HUES48 (cell line): ENCODE data around the gene ZNF462.
A peak's percentile ranks its signal among the peaks of the same experiment; 100 is the strongest.

Experiments used
- H3K27ac ChIP-seq: one replicate; pipeline ENCODE4 v1.7.0; 2013; ENCODE audit warnings: low read depth, low read length, inconsistent platforms
- H3K27me3 ChIP-seq: 2 replicates; pipeline ENCODE4 v1.6.1; 2013; ENCODE audit warnings: mild to moderate bottlenecking, low read length; ENCODE audit not compliant: control insufficient read depth, insufficient read depth
- H3K36me3 ChIP-seq: 2 replicates; pipeline ENCODE4 v1.6.1; 2013; ENCODE audit warnings: low read length; ENCODE audit not compliant: control insufficient read depth, insufficient read depth
- H3K4me1 ChIP-seq: 2 replicates; pipeline ENCODE4 v1.6.1; 2013; ENCODE audit warnings: mild to moderate bottlenecking, low read length; ENCODE audit not compliant: control insufficient read depth, insufficient read depth
- H3K4me3 ChIP-seq: 2 replicates; pipeline ENCODE4 v1.5.1; 2013; ENCODE audit warnings: mild to moderate bottlenecking, low read depth, low read length
- H3K9ac ChIP-seq: 2 replicates; pipeline ENCODE4 v1.6.1; 2013; ENCODE audit warnings: mild to moderate bottlenecking, low read depth, low read length, moderate library complexity
- H3K9me3 ChIP-seq: 2 replicates; pipeline ENCODE4 v1.6.1; 2013; ENCODE audit warnings: low read length; ENCODE audit not compliant: control insufficient read depth, insufficient read depth

Gene ZNF462

GRCh38 chr9:106962615-106963363, 99.8 kb downstream of the ZNF462 start:
- Histone ChIP-seq H3K9ac (no peak overlapping the region), H3K27me3 (no peaks in the 10 kb centered on the region), H3K4me1 (peaks cover 40% of the 10 kb centered on the region), H3K9me3 (no peaks in the 10 kb centered on the region), H3K4me3 (no peak overlapping the region), H3K27ac (no peak overlapping the region), H3K36me3 (peaks cover 83% of the 10 kb centered on the region)

DNA sequence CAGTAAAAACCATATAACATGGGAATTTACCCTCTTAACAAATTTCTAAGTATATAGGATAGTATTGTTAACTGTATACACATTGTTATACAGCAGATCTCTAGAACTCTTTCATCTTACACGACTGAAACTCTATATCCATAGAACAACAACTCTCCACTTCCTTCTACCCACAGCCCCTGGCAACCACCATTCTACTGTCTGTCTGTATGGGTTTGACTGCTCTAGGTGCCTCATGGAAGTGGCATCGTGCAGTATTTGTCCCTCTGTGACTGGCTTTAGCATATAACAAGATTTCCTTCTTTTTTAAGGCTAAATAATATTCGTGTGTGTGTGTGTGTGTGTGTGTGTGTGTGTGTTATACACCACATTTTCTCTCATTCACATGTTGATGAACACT, 100.7 kb downstream of the ZNF462 start:
- no peak overlapping the region for H3K9ac ChIP-seq
- H3K4me1 ChIP-seq, result peaks cover 44% of the 10 kb centered on the region
- H3K36me3 ChIP-seq, result peaks cover 78% of the 10 kb centered on the region

DNA sequence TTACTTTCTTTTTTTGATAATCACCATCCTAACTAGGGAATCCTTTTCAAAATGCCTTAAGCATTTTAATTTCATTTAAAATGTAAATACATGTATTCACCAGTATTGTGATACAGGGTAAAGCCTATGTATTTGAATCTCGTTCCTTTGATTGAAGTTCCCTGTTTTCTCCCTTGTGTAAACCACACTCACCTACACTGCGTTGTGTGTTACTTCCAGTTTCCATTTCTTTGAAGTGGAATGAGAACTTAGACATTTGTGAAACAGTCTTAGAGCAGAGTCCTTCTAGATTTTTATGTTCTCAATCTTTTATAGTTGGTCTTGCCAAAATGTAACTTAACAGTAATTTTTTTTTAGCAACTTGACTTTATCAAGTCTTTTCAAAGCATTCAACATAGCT, 101.4 kb downstream of the ZNF462 start:
- Histone ChIP-seq H3K27me3 (no peaks in the 10 kb centered on the region), H3K9me3 (no peaks in the 10 kb centered on the region), H3K4me1 (peaks cover 44% of the 10 kb centered on the region), H3K9ac (no peak overlapping the region), H3K36me3 (peaks cover 71% of the 10 kb centered on the region), H3K4me3 (no peak overlapping the region), H3K27ac (no peak overlapping the region)

More for the DNA sequence above, 100.7 kb downstream of the ZNF462 start:
- no peak overlapping the region for H3K4me3 ChIP-seq
- H3K9me3 ChIP-seq, result no peaks in the 10 kb centered on the region
- no peaks in the 10 kb centered on the region for H3K27me3 ChIP-seq
- no peak overlapping the region for H3K27ac ChIP-seq

DNA sequence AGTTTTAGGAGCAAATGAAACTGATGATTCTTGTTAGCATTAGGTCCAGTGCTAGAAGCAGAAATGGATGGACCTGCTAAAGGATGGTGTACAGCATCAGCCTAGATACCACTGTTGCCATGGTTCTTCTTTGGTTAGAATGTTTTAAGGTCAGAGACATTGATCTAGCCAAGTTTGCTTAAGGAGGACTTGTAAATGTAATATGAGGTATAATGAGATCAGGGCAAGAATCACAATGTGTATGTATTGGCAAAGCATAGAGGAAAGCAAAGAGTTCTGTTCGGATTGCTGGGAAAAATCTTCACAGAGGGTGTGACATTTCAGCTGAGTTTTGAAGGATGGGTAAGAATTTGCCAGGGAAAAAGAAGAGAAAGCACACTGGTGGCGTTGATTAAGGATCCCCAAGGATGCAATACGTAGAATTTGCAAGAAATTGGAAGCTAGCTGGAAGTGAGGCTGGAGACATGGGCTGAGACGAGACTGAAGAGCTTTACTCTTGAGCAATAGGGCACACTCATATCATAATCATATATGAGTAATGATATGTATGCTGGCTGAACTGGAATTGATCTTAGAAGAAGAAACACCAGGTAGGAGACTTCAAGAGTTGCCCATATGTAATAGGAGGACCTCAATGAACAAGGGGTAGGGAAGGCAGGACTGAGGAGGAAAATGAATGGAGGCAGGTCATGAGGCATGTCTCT, 102.0 kb downstream of the ZNF462 start:
- Histone ChIP-seq H3K27me3 (no peaks in the 10 kb centered on the region), H3K4me1 (peaks cover 44% of the 10 kb centered on the region), H3K9me3 (no peaks in the 10 kb centered on the region), H3K36me3 (peaks cover 66% of the 10 kb centered on the region), H3K4me3 (no peak overlapping the region), H3K9ac (no peak overlapping the region), H3K27ac (no peak overlapping the region)

DNA sequence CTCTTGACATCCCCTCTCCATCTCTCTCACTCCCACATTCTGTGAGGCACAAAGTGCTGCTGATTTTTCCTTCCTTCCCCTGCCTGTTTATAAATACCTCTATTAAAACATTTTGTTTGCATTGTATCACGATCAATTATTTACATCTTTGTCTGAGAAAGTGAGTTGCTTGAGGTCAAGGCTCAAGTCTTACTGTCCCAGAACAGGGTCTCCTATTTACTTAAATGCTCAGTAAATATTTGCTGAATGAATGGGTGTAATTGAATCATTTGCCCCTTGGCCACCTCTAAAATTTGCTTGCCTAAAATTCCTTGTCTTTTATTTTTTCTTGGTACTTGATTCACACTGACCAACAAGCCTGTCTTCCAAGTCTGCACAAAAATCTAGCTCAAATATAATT, 103.5 kb downstream of the ZNF462 start:
- Histone ChIP-seq H3K27ac (no peak overlapping the region), H3K9me3 (no peaks in the 10 kb centered on the region), H3K36me3 (peaks cover 60% of the 10 kb centered on the region), H3K4me3 (no peak overlapping the region), H3K9ac (no peak overlapping the region), H3K4me1 (peaks cover 47% of the 10 kb centered on the region), H3K27me3 (no peaks in the 10 kb centered on the region)

DNA sequence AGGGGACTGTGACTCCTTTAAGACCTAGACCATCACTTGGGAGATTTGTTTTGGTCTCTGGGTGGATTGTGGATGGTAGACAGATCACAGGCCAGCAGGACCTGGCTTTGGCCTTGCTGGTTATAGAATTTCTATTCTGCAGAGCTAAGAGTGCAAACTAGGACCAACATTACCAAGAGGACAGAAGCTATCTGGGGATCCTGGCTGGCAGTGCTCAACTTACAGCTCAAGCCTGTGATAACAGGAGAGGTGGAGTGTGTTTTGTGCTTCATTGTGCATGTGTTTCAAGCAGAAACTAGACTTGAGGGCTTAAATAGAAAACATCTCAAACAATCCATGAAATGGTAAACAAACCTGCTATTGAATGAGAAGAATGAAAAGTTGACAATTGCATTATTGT, 106.7 kb downstream of the ZNF462 start:
- peaks cover 47% of the 10 kb centered on the region for H3K4me1 ChIP-seq
- H3K36me3 ChIP-seq, result peaks cover 61% of the 10 kb centered on the region
- H3K27me3 ChIP-seq, result no peaks in the 10 kb centered on the region
- no peak overlapping the region for H3K4me3 ChIP-seq
- no peak overlapping the region; the same call in 1 of the 2 replicates for H3K9ac ChIP-seq
- H3K27ac ChIP-seq, result peak overlapping the region; percentile 70
- H3K9me3 ChIP-seq, result no peaks in the 10 kb centered on the region

DNA sequence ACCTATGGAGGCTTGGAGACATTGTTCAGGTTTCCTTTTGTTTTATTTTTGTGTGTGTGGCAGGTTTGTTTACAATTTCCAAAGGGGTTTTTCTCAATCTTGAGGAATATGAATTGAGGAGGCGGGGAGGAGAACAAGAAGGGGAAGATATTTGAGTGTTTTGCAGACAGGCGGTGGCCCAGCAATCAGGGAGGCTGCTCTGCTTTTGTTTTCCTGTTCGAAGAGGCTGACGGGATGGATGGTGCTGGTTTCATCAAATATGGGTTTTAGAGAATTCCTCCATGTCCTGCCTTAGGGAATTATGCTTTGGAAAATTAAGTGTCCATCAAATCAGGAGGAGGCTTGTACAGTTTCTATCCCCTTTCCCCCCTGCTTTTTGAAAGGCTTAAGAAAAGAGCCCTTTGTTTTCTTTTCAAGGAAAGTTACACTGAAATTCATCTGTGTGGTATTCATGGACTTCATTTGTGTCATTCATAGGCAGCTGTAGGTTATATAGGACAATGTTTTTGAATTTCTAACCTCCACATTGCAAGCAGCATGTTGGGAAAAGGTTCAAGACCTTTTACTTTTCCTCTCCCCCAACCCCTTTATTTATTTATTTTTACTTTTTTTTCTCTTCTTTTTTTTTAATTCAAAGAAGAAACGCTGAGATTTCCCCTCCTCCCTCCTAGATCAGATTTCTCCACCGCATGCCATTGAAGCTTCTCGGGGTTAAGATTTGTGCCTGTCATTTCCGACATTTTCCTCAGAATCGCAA, 107.4 kb downstream of the ZNF462 start:
- H3K4me3 ChIP-seq, result 0 out of 2 replicates have a peak overlapping the region, but pooled peaks have one; percentile 1
- H3K36me3 ChIP-seq, result peaks cover 61% of the 10 kb centered on the region
- H3K9ac ChIP-seq, result peak overlapping the region; percentile 37; the same call in 1 of the 2 replicates
- no peaks in the 10 kb centered on the region for H3K9me3 ChIP-seq
- no peaks in the 10 kb centered on the region for H3K27me3 ChIP-seq
- H3K4me1 ChIP-seq, result peaks cover 47% of the 10 kb centered on the region
- peak overlapping the region; percentile 70 for H3K27ac ChIP-seq

DNA sequence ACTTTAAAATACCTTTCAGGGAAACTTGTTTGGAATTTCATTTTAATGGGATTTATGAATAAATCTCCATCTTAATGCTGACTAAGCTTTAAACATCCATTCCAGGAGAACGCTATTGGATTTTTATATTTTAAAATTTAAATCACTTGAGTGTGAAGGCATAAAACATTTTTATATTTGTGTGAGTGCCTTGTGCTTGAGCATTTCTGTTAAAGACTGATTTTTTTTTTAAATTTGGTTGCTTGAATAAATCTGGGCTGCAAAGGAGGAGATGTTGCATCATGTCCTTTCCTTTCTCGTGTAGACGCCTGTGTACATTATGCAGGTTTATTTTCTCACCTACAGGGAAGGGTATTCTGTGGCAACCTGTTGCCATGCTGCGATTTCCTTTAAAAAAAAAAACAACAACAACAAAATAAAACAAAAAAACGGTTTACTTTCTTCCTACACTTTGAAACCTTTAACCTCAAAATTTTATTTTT, 108.1 kb downstream of the ZNF462 start:
- Histone ChIP-seq H3K27me3 (no peaks in the 10 kb centered on the region), H3K27ac (peak overlapping the region; percentile 26), H3K4me3 (no peak overlapping the region), H3K9ac (peak overlapping the region; percentile 37; the same call in 1 of the 2 replicates), H3K4me1 (peaks cover 47% of the 10 kb centered on the region), H3K9me3 (no peaks in the 10 kb centered on the region), H3K36me3 (peaks cover 62% of the 10 kb centered on the region)

GRCh38 chr9:106972082-106972481, 109.1 kb downstream of the ZNF462 start:
- H3K4me3 ChIP-seq, result no peak overlapping the region
- H3K27me3 ChIP-seq, result no peaks in the 10 kb centered on the region
- H3K9ac ChIP-seq, result no peak overlapping the region
- peak overlapping the region; percentile 8 for H3K27ac ChIP-seq
- H3K4me1 ChIP-seq, result peaks cover 39% of the 10 kb centered on the region
- no peaks in the 10 kb centered on the region for H3K9me3 ChIP-seq
- H3K36me3 ChIP-seq, result peaks cover 68% of the 10 kb centered on the region

DNA sequence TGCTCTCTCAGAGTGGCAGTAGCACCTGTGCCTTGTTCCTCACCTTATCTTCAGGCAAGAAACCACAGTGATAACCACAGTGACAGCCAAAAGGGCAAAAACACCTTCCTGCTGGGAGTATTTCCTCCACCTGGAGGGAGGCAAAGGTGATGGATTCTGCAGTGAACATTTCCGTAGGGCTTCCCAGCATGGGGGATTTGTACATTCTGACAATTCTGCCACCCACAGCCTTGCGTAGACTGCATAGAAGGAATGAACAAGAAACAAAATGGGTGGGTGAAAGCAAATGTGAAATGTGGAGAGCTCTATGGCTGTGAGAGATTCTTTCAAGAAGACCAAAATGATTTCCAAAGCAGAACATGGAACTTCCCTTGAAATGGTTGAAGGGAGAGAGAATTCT, 111.4 kb downstream of the ZNF462 start:
- no peak overlapping the region for H3K27ac ChIP-seq
- H3K9ac ChIP-seq, result no peak overlapping the region
- H3K4me1 ChIP-seq, result peaks cover 28% of the 10 kb centered on the region
- no peak overlapping the region for H3K4me3 ChIP-seq
- peaks cover 83% of the 10 kb centered on the region for H3K36me3 ChIP-seq
- no peaks in the 10 kb centered on the region for H3K9me3 ChIP-seq
- H3K27me3 ChIP-seq, result no peaks in the 10 kb centered on the region
